ENCODE results near the gene WT1. TPM values are rescaled to one million over a fixed set of nuclear protein-coding genes. Genes with fewer than 3 reads are reported as not detected.
"Not testable (repeated sequence)": the region's sequence is repeated elsewhere in the genome, so short reads cannot be mapped to it uniquely, and the experiment has no call there.

Gene WT1
- 1 to 10 TPM in 3 of 5 donors, under 1 TPM in 2; 0.26 to 2.8 (median 1.6) TPM for polyA plus RNA-seq (ENCODE audit: insufficient read depth in 1 of 5, insufficient read length in 5 of 5, low replicate concordance in 1 of 5)
- long read RNA-seq, donor 1, result 0 reads
- long read RNA-seq, donor 2, result 0 reads
- long read RNA-seq, donor 3, result 0 reads
- long read RNA-seq, donor 4, result 0 reads
- long read RNA-seq, donor 5, result 0 reads
- long read RNA-seq, donor 6, result 0 reads
- long read RNA-seq, donor 7, result 0 reads
- long read RNA-seq, donor 8, result 0 reads

GRCh38 chr11:32435511-32435941 lies at the start of gene WT1:
Gene WT1, minus strand, starts transcription at chr11:32435539.
- no peak for DNase-seq

GRCh38 chr11:32479291-32479690 lies 44.0 kb upstream of the WT1 start:
- DNase-seq, result no peak

- DNase-seq, result peak; percentile 8 to 10
Observed at GRCh38 chr11:32478277-32478731, 43.0 kb upstream of the WT1 start.

- no peak for DNase-seq
Observed at GRCh38 chr11:32473282-32473909, 38.1 kb upstream of the WT1 start.

DNA sequence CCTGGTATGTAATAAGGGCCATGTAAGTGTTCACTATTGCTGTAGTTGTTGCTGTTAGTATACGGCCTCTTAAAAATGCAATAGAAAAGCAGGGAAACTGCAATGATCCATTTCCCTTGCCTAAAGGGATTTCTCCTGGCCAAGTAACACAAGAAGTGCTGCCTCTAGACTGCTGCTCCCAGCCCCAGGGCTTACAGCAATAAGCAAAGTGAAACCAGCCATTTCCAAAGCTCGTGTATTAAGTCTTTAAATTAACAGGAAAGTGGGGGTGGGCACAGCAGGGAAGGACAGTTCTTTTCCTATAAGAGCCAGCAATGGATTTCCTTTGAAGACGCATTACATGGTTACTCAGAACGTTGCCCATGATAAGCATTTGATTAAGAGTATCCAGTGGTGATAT lies 36.9 kb upstream of the WT1 start:
- no peak for DNase-seq

GRCh38 chr11:32471544-32471943 lies 36.2 kb upstream of the WT1 start:
- not testable (repeated sequence) for DNase-seq

DNA sequence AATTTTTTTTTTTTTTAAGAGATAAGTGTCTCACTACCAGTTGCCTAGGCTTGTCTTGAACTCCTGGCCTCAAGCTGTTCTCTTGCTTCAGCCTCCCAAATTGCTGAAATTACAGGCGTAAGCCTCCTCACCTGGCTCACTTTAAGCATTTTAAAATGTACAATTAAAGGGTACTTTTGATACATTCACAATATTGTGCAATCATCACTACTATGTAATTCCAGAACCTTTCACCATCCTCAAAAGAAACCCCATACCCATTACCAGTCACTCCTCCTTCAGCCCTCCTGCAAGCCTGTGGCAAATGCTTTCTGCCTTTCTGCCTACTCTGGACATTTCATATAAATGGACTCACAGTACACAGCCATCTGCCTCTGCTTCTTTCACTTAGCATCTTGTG lies 34.5 kb upstream of the WT1 start:
- no peak for DNase-seq

DNA sequence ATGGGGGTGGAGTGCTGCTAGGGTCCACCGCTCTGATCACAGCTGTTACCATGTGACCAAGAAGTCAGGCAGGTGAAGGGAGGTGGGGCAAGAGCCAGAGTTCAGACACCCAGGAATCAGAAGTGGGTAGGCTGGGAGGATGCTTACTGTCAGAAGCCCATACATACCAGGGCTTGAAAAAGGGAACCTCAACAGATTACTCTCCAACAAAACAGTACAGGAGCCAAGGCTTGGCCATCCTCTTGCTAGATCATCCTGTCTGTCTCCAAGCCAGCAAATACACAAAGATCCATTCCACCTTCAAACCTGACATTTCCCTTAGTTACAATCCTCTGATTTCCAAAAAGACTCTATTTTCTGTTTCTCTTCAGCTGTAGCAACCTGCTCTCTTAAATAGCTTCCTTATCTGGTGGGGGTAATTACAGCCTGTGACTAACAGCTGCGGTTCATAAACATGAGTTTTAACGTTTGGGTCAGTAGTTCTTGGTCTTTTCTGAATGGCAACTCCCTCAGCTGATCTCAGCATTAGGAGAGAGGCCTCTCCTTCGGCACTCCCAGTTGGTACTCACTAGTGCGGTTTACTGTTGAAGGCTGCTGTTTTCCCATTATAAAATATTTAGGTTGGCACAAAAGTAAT lies 31.1 kb upstream of the WT1 start:
- DNase-seq, result no peak

GRCh38 chr11:32464078-32464477 lies 28.7 kb upstream of the WT1 start:
- no peak for DNase-seq

DNA sequence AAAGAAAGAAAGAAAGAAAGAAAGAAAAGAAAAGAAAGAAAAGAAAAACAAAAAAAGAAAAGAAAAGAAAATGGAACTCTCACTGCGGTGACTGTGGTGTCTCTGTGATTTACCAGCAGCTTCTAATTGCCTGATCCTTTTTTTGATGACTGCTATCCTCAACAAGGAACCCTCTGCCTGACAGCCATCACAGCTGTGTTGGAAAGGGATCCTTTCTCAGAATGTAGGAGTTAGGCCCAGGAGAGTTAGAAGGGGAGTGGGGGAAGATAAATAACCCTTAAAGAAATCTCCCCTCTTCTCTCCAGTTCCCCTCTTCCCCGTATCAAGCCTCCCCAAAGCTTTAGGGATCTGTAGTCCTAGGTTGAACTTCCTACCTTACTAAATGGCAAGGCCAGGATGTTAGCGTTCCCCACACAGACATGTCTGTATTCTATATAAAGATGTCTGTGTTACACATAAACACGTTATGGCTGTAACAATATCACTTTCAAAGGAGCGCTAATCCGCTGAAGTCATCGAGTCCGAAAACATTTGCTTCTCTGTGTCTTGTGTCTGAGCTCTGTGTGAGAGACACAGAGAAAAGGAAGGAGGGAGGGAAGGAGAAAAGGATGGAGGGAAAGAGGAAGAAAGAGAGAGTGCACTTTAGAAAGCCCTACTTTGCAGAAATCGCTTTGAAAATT lies 26.8 kb upstream of the WT1 start:
- DNase-seq, result no peak

DNA sequence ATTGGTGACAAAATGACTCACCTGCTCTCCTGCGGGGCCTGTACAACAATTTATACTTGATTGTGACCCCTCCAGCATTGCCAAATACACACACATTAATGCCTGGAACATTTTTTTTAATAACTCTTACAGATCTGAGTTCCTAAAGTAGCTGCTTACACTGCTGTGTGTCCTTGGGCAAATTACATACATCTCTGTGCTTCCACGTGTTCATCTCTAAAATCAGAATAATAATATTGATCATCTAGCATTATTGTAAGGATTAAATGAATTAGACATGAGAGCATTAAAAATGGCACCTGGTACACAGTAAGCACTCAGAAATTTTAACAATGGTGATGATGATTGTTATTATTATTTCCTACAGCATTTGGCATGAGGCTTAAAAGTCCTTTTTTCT lies 21.5 kb upstream of the WT1 start:
- no peak for DNase-seq

- DNase-seq, result no peak
Observed at GRCh38 chr11:32454993-32455392, 19.7 kb upstream of the WT1 start.

- no peak for DNase-seq
Observed at GRCh38 chr11:32451808-32452207, 16.5 kb upstream of the WT1 start.

GRCh38 chr11:32450372-32450771 lies 15.0 kb upstream of the WT1 start:
- DNase-seq, result no peak

GRCh38 chr11:32448232-32448631 lies 12.9 kb upstream of the WT1 start:
- DNase-seq, result no peak

GRCh38 chr11:32447252-32447651 lies 11.9 kb upstream of the WT1 start:
- no peak for DNase-seq

- DNase-seq, result no peak
Observed at GRCh38 chr11:32446227-32446626, 10.9 kb upstream of the WT1 start.

GRCh38 chr11:32444186-32444585 lies 8.8 kb upstream of the WT1 start:
- DNase-seq, result no peak

GRCh38 chr11:32440916-32441315 lies 5.6 kb upstream of the WT1 start:
- DNase-seq, result no peak

- no peak for DNase-seq
Observed at GRCh38 chr11:32440312-32440908, 5.1 kb upstream of the WT1 start.

DNA sequence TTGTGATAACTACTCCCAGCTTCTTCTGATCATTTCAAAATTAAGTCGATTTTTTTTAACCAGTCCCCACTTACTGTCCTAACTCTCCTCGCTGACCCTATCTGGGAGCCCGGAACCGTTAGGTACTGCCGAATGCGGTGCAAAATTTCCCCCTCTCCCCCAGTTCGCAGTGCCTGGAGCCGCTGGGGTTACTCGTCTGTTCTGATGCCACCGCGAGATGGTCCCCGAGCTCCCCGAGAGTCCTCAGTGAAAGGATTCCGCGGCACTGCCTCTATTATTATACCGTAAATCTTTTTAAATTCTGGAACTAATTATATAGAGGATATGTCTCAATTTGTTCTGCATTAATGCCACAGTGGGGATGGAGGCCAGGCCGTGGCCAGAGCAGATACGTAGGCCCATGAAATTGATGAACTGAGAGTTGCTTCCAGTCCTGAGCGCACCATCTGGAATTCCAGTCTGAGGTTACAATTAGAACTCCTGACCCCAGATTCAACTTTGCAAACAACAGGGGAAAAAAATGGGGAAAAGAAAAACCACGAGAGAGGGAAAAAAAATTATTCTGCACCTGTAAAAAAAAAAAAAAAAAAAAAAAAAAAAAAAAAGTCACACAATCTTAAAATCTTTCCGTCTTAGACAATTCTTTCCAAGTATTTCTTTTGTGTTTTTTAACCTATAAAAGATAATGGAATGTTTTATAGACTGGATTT lies 4.3 kb upstream of the WT1 start:
- no peak for DNase-seq

Measured in right lung (tissue), 10 donors.